Peyer's patch (tissue), 4 donors: ENCODE data around the gene UVRAG.

Experiments
- CTCF ChIP-seq, 6 experiments: fragments of 450-650 bp in 4 of 6; fragments of 200-600 bp in 2 of 6; sonication (generic) in 1 of 6; IDR thresholded peaks; one replicate each; pipeline ENCODE4 v1.5.1; 2017 to 2019; ENCODE audit warnings: antibody characterized with exemption in 6 of 6, mild to moderate bottlenecking in 3 of 6, moderate library complexity in 1 of 6
- POLR2A ChIP-seq, 2 donors: fragments of 450-650 bp; IDR thresholded peaks; one replicate each; pipeline ENCODE4 v1.5.1; 2017; ENCODE audit warnings: antibody characterized with exemption in 2 of 2, mild to moderate bottlenecking in 2 of 2, moderate library complexity in 2 of 2

GRCh38 chr11:75939992-75940391, 125.0 kb downstream of the UVRAG start:
- TF ChIP-seq CTCF (IDR thresholded peaks at IDR 0.05) (no peak), POLR2A (IDR thresholded peaks at IDR 0.05) (no peak)
